GM23338 (cell line): ENCODE results near the gene FBXO28. TPM values are rescaled to one million over a fixed set of nuclear protein-coding genes. Genes with fewer than 3 reads are reported as not detected.
A peak's percentile ranks its signal among the peaks of the same experiment; 100 is the strongest.

Experiments
- ATAC-seq: fragments of 200-7000 bp; cut with Tn5 transposase; 3 replicates; pipeline ENCODE4 v1.9.1; 2020
- DNase-seq: peaks from one replicate; pipeline ENCODE4 v3.0.0-alpha.2; 2015; ENCODE audit warnings: low spot score
- H2AFZ ChIP-seq: fragments of 200-600 bp; sonication (generic); 2 replicates; pipeline ENCODE4 v1.8.0; 2016; ENCODE audit warnings: antibody characterized with exemption, mild to moderate bottlenecking, moderate library complexity
- H3F3A ChIP-seq: fragments of 200-600 bp; sonication (generic); replicated peaks from 2 replicates; pipeline ENCODE4 v1.8.0; 2017; ENCODE audit warnings: antibody characterized with exemption, mixed run types, low read depth
- H3K27ac ChIP-seq: fragments of 200-600 bp; sonication (generic); 2 replicates; pipeline ENCODE4 v1.6.1; 2016; ENCODE audit warnings: low read depth
- H3K27me3 ChIP-seq: fragments of 200-600 bp; sonication (generic); 2 replicates; pipeline ENCODE4 v1.8.0; 2016; ENCODE audit warnings: mild to moderate bottlenecking, mixed run types, moderate library complexity; ENCODE audit not compliant: insufficient read depth
- H3K36me3 ChIP-seq: fragments of 200-600 bp; sonication (generic); 2 replicates; pipeline ENCODE4 v1.8.0; 2016; ENCODE audit warnings: mild to moderate bottlenecking; ENCODE audit not compliant: insufficient read depth
- H3K4me1 ChIP-seq: fragments of 200-600 bp; sonication (generic); 2 replicates; pipeline ENCODE4 v1.8.0; 2016; ENCODE audit warnings: mild to moderate bottlenecking, moderate library complexity; ENCODE audit not compliant: insufficient read depth
- H3K4me2 ChIP-seq: fragments of 200-600 bp; sonication (generic); 2 replicates; pipeline ENCODE4 v1.7.1; 2017; ENCODE audit warnings: mixed run types
- H3K4me3 ChIP-seq: fragments of 200-600 bp; sonication (generic); 2 replicates; pipeline ENCODE4 v1.6.1; 2016; ENCODE audit warnings: mixed run types
- H3K79me2 ChIP-seq: fragments of 200-600 bp; sonication (generic); replicated peaks from 2 replicates; pipeline ENCODE4 v1.8.0; 2017; ENCODE audit warnings: mild to moderate bottlenecking; ENCODE audit not compliant: insufficient read depth
- H3K9me2 ChIP-seq: fragments of 200-600 bp; sonication (generic); 2 replicates; pipeline ENCODE4 v1.8.0; 2017; ENCODE audit not compliant: insufficient read depth
- H4K20me1 ChIP-seq: fragments of 200-600 bp; sonication (generic); replicated peaks from 2 replicates; pipeline ENCODE4 v1.8.0; 2017; ENCODE audit warnings: mild to moderate bottlenecking; ENCODE audit not compliant: insufficient read depth
- H3K27ac Mint-ChIP-seq: 2 replicates; pipeline ENCODE4 v1.8.0; 2020; ENCODE audit warnings: inconsistent platforms, mild to moderate bottlenecking, moderate library complexity, mixed read lengths
- H3K27me3 Mint-ChIP-seq: 3 replicates; pipeline ENCODE4 v1.8.0; 2022; ENCODE audit warnings: low read depth, mild to moderate bottlenecking, moderate library complexity, mixed read lengths, inconsistent platforms; ENCODE audit not compliant: insufficient read depth, poor library complexity
- H3K36me3 Mint-ChIP-seq: 3 replicates; pipeline ENCODE4 v1.8.0; 2021; ENCODE audit warnings: low read depth, mild to moderate bottlenecking, inconsistent platforms, moderate library complexity, mixed read lengths
- H3K4me1 Mint-ChIP-seq: 3 replicates; pipeline ENCODE4 v1.8.0; 2020; ENCODE audit warnings: mild to moderate bottlenecking, inconsistent platforms, mixed read lengths
- H3K4me3 Mint-ChIP-seq: 3 replicates; pipeline ENCODE4 v1.8.0; 2021; ENCODE audit warnings: moderate library complexity, mild to moderate bottlenecking, inconsistent platforms, mixed read lengths
- H3K9me3 Mint-ChIP-seq: 3 replicates; pipeline ENCODE4 v1.8.0; 2020; ENCODE audit warnings: moderate library complexity, mild to moderate bottlenecking, inconsistent platforms, mixed read lengths
- CREB1 ChIP-seq: fragments of 250-450 bp; sonication (Bioruptor Pico); IDR thresholded peaks from 2 replicates; pipeline ENCODE4 v1.5.0; 2020; ENCODE audit warnings: low read depth, mild to moderate bottlenecking, moderate library complexity
- ETS1 ChIP-seq: IDR thresholded peaks from 2 replicates; pipeline ENCODE4 v1.6.1; 2016; ENCODE audit warnings: antibody characterized with exemption
- EZH2 ChIP-seq: fragments of 200-600 bp; sonication (generic); IDR thresholded peaks from one replicate; pipeline ENCODE4 v1.8.0; 2017; ENCODE audit warnings: antibody characterized with exemption, mild to moderate bottlenecking, low read depth; ENCODE audit not compliant: unreplicated experiment
- EZH2phosphoT487 ChIP-seq: fragments of 200-600 bp; sonication (generic); IDR thresholded peaks from one replicate; pipeline ENCODE4 v1.8.1; 2018; ENCODE audit warnings: antibody characterized with exemption; ENCODE audit not compliant: unreplicated experiment
- JUNB ChIP-seq: IDR thresholded peaks from one replicate; pipeline ENCODE4 v1.6.1; 2016; ENCODE audit warnings: antibody characterized with exemption; ENCODE audit not compliant: unreplicated experiment
- NANOG ChIP-seq: IDR thresholded peaks from 2 replicates; pipeline ENCODE4 v1.6.1; 2016; ENCODE audit warnings: antibody characterized with exemption, borderline replicate concordance
- POLR2AphosphoS5 ChIP-seq: IDR thresholded peaks from 2 replicates; pipeline ENCODE4 v1.6.1; 2016; ENCODE audit warnings: antibody characterized with exemption, low read depth
- STAT1 ChIP-seq: IDR thresholded peaks from one replicate; pipeline ENCODE4 v1.6.1; 2016; ENCODE audit warnings: antibody characterized with exemption; ENCODE audit not compliant: unreplicated experiment
- ZNF114 ChIP-seq: fragments of 250-450 bp; sonication (Bioruptor Pico); IDR thresholded peaks from 2 replicates; pipeline ENCODE4 v1.5.0; 2020; ENCODE audit warnings: mild to moderate bottlenecking, moderate library complexity
- ZNF331 ChIP-seq: fragments of 250-450 bp; sonication (Bioruptor Pico); IDR thresholded peaks from 2 replicates; pipeline ENCODE4 v1.5.0; 2020; ENCODE audit warnings: low read depth, mild to moderate bottlenecking, moderate library complexity
- polyA plus RNA-seq: library from polyadenylated mRNA; unstranded; fragments of >200 nt; fragmentation: Nextera tagmentation; extraction: Ambion mirVana; gene quantifications from 2 replicates; pipeline ENCODE4 v1.2.1, GENCODE V29; 2016
- total RNA-seq: library from RNA; depleted of rRNA; stranded (reverse); fragments of >200 nt; shearing (Covaris generic); gene quantifications from 2 replicates; pipeline ENCODE4 v1.2.3, GENCODE V29; 2014
- TF ChIP-seq, protein P1 (sequence below): fragments of 250-450 bp; sonication (Bioruptor Pico); IDR thresholded peaks from 2 replicates; pipeline ENCODE4 v1.5.0; 2020; ENCODE audit warnings: mild to moderate bottlenecking, moderate library complexity
- TF ChIP-seq, protein P2 (sequence below): IDR thresholded peaks from one replicate; pipeline ENCODE4 v1.6.1; 2018; ENCODE audit warnings: antibody characterized with exemption; ENCODE audit not compliant: unreplicated experiment
- TF ChIP-seq, protein P3 (sequence below), 2 experiments: fragments of 200-600 bp in 1 of 2; sonication (generic) in 1 of 2; conservative IDR thresholded peaks; 2 replicates each; pipeline versions ENCODE4 v1.5.1 to v1.6.1; 2016 to 2017; ENCODE audit warnings: antibody characterized with exemption in 2 of 2, low read depth in 2 of 2, mild to moderate bottlenecking in 2 of 2, moderate library complexity in 1 of 2

The FBXO28 gene
- total and polyA plus RNA-seq, 2 experiments from 2014 or later, result 16.9 to 45.2 TPM

DNA sequence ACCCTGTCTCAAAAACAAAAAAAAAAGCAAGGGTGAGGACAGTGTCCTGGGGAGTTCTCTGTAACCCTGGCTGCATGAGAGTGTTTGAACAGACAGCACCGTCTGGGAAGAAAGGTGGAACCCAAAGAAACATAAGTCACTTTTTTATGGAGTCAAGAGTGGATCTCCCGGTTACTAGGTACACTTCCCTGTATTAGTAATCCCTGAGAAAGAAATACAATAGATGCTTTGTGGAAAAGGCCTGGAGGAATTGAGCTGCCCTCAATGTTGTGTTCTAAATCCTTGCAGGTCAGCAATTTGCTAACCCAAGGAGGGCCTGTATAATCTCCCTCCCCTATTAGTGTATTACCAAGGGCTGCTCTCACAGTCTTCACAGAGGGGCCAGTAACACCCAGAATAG is 85.8 kb downstream of the FBXO28 start:
- H3K36me3 Mint-ChIP-seq, result peaks cover 4% of the 10 kb centered on the region; the same call in 2 of the 3 replicates
- no peak for DNase-seq
- peaks cover 19% of the 10 kb centered on the region for H3K4me1 ChIP-seq
- H3K79me2 ChIP-seq, result no peaks in the 10 kb centered on the region
- H3K9me3 Mint-ChIP-seq, result no peaks in the 10 kb centered on the region
- TF ChIP-seq STAT1, result no peak
- TF ChIP-seq CREB1, result no peak
- TF ChIP-seq, protein P1, sequence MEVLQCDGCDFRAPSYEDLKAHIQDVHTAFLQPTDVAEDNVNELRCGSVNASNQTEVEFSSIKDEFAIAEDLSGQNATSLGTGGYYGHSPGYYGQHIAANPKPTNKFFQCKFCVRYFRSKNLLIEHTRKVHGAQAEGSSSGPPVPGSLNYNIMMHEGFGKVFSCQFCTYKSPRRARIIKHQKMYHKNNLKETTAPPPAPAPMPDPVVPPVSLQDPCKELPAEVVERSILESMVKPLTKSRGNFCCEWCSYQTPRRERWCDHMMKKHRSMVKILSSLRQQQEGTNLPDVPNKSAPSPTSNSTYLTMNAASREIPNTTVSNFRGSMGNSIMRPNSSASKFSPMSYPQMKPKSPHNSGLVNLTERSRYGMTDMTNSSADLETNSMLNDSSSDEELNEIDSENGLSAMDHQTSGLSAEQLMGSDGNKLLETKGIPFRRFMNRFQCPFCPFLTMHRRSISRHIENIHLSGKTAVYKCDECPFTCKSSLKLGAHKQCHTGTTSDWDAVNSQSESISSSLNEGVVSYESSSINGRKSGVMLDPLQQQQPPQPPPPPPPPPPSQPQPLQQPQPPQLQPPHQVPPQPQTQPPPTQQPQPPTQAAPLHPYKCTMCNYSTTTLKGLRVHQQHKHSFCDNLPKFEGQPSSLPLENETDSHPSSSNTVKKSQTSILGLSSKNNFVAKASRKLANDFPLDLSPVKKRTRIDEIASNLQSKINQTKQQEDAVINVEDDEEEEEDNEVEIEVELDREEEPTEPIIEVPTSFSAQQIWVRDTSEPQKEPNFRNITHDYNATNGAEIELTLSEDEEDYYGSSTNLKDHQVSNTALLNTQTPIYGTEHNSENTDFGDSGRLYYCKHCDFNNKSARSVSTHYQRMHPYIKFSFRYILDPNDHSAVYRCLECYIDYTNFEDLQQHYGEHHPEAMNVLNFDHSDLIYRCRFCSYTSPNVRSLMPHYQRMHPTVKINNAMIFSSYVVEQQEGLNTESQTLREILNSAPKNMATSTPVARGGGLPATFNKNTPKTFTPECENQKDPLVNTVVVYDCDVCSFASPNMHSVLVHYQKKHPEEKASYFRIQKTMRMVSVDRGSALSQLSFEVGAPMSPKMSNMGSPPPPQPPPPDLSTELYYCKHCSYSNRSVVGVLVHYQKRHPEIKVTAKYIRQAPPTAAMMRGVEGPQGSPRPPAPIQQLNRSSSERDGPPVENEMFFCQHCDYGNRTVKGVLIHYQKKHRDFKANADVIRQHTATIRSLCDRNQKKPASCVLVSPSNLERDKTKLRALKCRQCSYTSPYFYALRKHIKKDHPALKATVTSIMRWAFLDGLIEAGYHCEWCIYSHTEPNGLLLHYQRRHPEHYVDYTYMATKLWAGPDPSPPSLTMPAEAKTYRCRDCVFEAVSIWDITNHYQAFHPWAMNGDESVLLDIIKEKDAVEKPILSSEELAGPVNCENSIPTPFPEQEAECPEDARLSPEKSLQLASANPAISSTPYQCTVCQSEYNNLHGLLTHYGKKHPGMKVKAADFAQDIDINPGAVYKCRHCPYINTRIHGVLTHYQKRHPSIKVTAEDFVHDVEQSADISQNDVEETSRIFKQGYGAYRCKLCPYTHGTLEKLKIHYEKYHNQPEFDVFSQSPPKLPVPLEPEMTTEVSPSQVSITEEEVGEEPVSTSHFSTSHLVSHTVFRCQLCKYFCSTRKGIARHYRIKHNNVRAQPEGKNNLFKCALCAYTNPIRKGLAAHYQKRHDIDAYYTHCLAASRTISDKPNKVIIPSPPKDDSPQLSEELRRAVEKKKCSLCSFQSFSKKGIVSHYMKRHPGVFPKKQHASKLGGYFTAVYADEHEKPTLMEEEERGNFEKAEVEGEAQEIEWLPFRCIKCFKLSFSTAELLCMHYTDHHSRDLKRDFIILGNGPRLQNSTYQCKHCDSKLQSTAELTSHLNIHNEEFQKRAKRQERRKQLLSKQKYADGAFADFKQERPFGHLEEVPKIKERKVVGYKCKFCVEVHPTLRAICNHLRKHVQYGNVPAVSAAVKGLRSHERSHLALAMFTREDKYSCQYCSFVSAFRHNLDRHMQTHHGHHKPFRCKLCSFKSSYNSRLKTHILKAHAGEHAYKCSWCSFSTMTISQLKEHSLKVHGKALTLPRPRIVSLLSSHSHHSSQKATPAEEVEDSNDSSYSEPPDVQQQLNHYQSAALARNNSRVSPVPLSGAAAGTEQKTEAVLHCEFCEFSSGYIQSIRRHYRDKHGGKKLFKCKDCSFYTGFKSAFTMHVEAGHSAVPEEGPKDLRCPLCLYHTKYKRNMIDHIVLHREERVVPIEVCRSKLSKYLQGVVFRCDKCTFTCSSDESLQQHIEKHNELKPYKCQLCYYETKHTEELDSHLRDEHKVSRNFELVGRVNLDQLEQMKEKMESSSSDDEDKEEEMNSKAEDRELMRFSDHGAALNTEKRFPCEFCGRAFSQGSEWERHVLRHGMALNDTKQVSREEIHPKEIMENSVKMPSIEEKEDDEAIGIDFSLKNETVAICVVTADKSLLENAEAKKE (CRISPR knock-in tag), result no peak
- TF ChIP-seq, protein P2, sequence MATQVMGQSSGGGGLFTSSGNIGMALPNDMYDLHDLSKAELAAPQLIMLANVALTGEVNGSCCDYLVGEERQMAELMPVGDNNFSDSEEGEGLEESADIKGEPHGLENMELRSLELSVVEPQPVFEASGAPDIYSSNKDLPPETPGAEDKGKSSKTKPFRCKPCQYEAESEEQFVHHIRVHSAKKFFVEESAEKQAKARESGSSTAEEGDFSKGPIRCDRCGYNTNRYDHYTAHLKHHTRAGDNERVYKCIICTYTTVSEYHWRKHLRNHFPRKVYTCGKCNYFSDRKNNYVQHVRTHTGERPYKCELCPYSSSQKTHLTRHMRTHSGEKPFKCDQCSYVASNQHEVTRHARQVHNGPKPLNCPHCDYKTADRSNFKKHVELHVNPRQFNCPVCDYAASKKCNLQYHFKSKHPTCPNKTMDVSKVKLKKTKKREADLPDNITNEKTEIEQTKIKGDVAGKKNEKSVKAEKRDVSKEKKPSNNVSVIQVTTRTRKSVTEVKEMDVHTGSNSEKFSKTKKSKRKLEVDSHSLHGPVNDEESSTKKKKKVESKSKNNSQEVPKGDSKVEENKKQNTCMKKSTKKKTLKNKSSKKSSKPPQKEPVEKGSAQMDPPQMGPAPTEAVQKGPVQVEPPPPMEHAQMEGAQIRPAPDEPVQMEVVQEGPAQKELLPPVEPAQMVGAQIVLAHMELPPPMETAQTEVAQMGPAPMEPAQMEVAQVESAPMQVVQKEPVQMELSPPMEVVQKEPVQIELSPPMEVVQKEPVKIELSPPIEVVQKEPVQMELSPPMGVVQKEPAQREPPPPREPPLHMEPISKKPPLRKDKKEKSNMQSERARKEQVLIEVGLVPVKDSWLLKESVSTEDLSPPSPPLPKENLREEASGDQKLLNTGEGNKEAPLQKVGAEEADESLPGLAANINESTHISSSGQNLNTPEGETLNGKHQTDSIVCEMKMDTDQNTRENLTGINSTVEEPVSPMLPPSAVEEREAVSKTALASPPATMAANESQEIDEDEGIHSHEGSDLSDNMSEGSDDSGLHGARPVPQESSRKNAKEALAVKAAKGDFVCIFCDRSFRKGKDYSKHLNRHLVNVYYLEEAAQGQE, result no peak
- TF ChIP-seq, protein P3, sequence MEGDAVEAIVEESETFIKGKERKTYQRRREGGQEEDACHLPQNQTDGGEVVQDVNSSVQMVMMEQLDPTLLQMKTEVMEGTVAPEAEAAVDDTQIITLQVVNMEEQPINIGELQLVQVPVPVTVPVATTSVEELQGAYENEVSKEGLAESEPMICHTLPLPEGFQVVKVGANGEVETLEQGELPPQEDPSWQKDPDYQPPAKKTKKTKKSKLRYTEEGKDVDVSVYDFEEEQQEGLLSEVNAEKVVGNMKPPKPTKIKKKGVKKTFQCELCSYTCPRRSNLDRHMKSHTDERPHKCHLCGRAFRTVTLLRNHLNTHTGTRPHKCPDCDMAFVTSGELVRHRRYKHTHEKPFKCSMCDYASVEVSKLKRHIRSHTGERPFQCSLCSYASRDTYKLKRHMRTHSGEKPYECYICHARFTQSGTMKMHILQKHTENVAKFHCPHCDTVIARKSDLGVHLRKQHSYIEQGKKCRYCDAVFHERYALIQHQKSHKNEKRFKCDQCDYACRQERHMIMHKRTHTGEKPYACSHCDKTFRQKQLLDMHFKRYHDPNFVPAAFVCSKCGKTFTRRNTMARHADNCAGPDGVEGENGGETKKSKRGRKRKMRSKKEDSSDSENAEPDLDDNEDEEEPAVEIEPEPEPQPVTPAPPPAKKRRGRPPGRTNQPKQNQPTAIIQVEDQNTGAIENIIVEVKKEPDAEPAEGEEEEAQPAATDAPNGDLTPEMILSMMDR (conservative IDR thresholded peaks at IDR 0.05; ENCODE audit: low read depth in 2 of 2), result no peak
- TF ChIP-seq JUNB, result no peak
- TF ChIP-seq EZH2, result no peak
- TF ChIP-seq POLR2AphosphoS5, result no peak
- no peak for TF ChIP-seq NANOG
- no peak for TF ChIP-seq ZNF331 (CRISPR knock-in tag)
- TF ChIP-seq EZH2phosphoT487, result no peak
- no peak for TF ChIP-seq ETS1
- no peak for TF ChIP-seq ZNF114 (CRISPR knock-in tag)
- no peak for ATAC-seq
- no peaks in the 10 kb centered on the region for H3K27me3 ChIP-seq
- no peaks in the 10 kb centered on the region for H3K9me2 ChIP-seq
- no peaks in the 10 kb centered on the region for H3K36me3 ChIP-seq
- H2AFZ ChIP-seq, result no peak overlapping the region
- H3K4me3 Mint-ChIP-seq, result no peak overlapping the region
- H3K4me3 ChIP-seq, result no peak overlapping the region
- peaks cover 5% of the 10 kb centered on the region for H3K27me3 Mint-ChIP-seq
- H3K27ac ChIP-seq, result peak overlapping the region; percentile 45; the same call in 1 of the 2 replicates
- H4K20me1 ChIP-seq, result no peaks in the 10 kb centered on the region
- 0 out of 2 replicates have a peak, but pooled peaks cover 7% of the 10 kb centered on the region for H3F3A ChIP-seq
- H3K4me1 Mint-ChIP-seq, result peaks cover 22% of the 10 kb centered on the region
- H3K27ac Mint-ChIP-seq, result no peak overlapping the region
- H3K4me2 ChIP-seq, result no peak overlapping the region
